Stimulated activated CD8-positive, alpha-beta memory T cell treated with anti-CD3 and anti-CD28 coated beads, Interleukin-4, amount 100 ng/mL, for 1 hour (primary cell): ENCODE data around the gene RPS6KA2.
"Not testable (repeated sequence)": the region's sequence is repeated elsewhere in the genome, so short reads cannot be mapped to it uniquely, and the experiment has no call there.

Experiments used
- DNase-seq, 2 donors: peaks; one replicate each; pipeline ENCODE4 v3.0.0-alpha.2; 2020; ENCODE audit warnings: low read depth in 2 of 2, low spot score in 1 of 2

RPS6KA2 gene

GRCh38 chr6:166405386-166405785, 221.7 kb downstream of the RPS6KA2 start:
- no peak for DNase-seq

- no peak for DNase-seq
Measured at GRCh38 chr6:166402582-166403277, 224.3 kb downstream of the RPS6KA2 start.

GRCh38 chr6:166400649-166401250, 226.3 kb downstream of the RPS6KA2 start:
- DNase-seq: not testable (repeated sequence)

GRCh38 chr6:166400181-166400580, 226.9 kb downstream of the RPS6KA2 start:
- no peak for DNase-seq

- DNase-seq: no peak
Measured at GRCh38 chr6:166398348-166398747, 228.7 kb downstream of the RPS6KA2 start.

- no peak for DNase-seq
Measured at GRCh38 chr6:166397849-166398248, 229.2 kb downstream of the RPS6KA2 start.

- no peak for DNase-seq
Measured at GRCh38 chr6:166395778-166396177, 231.3 kb downstream of the RPS6KA2 start.

- no peak for DNase-seq
Measured at GRCh38 chr6:166395351-166395750, 231.7 kb downstream of the RPS6KA2 start.

- DNase-seq: no peak
Measured at GRCh38 chr6:166394036-166394892, 232.8 kb downstream of the RPS6KA2 start.

GRCh38 chr6:166393535-166393823, 233.6 kb downstream of the RPS6KA2 start:
- DNase-seq: no peak

- DNase-seq: not testable (repeated sequence)
Measured at GRCh38 chr6:166392755-166393534, 234.1 kb downstream of the RPS6KA2 start.

GRCh38 chr6:166389119-166389518, 237.9 kb downstream of the RPS6KA2 start:
- DNase-seq: no peak

GRCh38 chr6:166388290-166389004, 238.6 kb downstream of the RPS6KA2 start:
- no peak for DNase-seq

- no peak for DNase-seq
Measured at GRCh38 chr6:166387642-166388289, 239.3 kb downstream of the RPS6KA2 start.

- not testable (repeated sequence) for DNase-seq
Measured at GRCh38 chr6:166387098-166387497, 240.0 kb downstream of the RPS6KA2 start.

- no peak for DNase-seq
Measured at GRCh38 chr6:166386111-166386510, 240.9 kb downstream of the RPS6KA2 start.

- not testable (repeated sequence) for DNase-seq
Measured at GRCh38 chr6:166383802-166384363, 243.2 kb downstream of the RPS6KA2 start.

- peak; percentile 74 to 88 for DNase-seq
Measured at GRCh38 chr6:166382933-166383801, 243.9 kb downstream of the RPS6KA2 start, which contains the start of gene MPC1. Gene MPC1, minus strand, starts transcription at chr6:166382940. Its CDS starts 64 bp downstream, at chr6:166382876.

GRCh38 chr6:166382500-166382932, 244.5 kb downstream of the RPS6KA2 start:
- no peak for DNase-seq
